Measurements from ENCODE around the gene MAPK12. TPM values are rescaled to one million over a fixed set of nuclear protein-coding genes. Genes with fewer than 3 reads are reported as not detected.

MAPK12 gene
- total and polyA plus RNA-seq, 2 donors (not counting 1 experiment from before 2014, with no cell fraction given): 6.5 to 7.8 TPM

- Histone ChIP-seq H4K20me1 (ENCODE audit: control insufficient read depth, insufficient read depth, low read length, poor library complexity, severe bottlenecking) (peaks cover 11% of the 10 kb centered on the region), H3K4me3 (ENCODE audit: control extremely low read depth in 1 of 5, extremely low read depth in 1 of 5, insufficient read depth in 1 of 5, low read depth in 2 of 5, low read length in 4 of 5) (no peak overlapping the region), H3K27me3 (replicated peaks in 1 of 4; ENCODE audit: control extremely low read depth in 1 of 4, control insufficient read depth in 3 of 4, insufficient read depth in 4 of 4, low read length in 3 of 4) (peaks cover 0 to 23% (median 9%) of the 10 kb centered on the region in 4 experiments), H3K36me3 (replicated peaks in 1 of 2; ENCODE audit: control extremely low read depth in 1 of 2, control insufficient read depth in 1 of 2, extremely low read depth in 1 of 2, insufficient read depth in 2 of 2, low read length in 1 of 2) (no peaks in the 10 kb centered on the region), H3K27ac (ENCODE audit: low read length in 2 of 2) (no peak overlapping the region), H3K79me2 (ENCODE audit: control insufficient read depth, insufficient read depth, low read length) (no peaks in the 10 kb centered on the region), H3K4me1 (ENCODE audit: control insufficient read depth in 2 of 2, insufficient read depth in 2 of 2, low read length in 2 of 2) (peaks cover 23 to 31% of the 10 kb centered on the region in 2 donors), H2AFZ (ENCODE audit: insufficient read depth, low read depth, low read length, poor library complexity, severe bottlenecking) (no peak overlapping the region), H3K4me2 (replicated peaks; ENCODE audit: low read depth, low read length, poor library complexity, severe bottlenecking) (peak overlapping the region; percentile 58), H3K9ac (ENCODE audit: low read length) (no peak overlapping the region), H3K9me3 (ENCODE audit: control extremely low read depth in 1 of 3, control insufficient read depth in 2 of 3, insufficient read depth in 1 of 3, low read length in 2 of 3) (no peaks in the 10 kb centered on the region)
- WGBS (ENCODE audit: insufficient coverage): 77% methylated on average over 8 of the region's 9 CpGs
- no peak for DNase-seq
- peaks cover 19% of the 10 kb centered on the region for H3K4me1 Mint-ChIP-seq
- H3K27ac Mint-ChIP-seq: no peak overlapping the region
- no peaks in the 10 kb centered on the region for H3K9me3 Mint-ChIP-seq (ENCODE audit: insufficient read depth)
- ChIA-PET POLR2A (interaction anchor here (1.1 kb wide), 1 partner anchor 17 kb away, joined by 3 read pairs; no protein-coding TSS in a partner anchor), CTCF (interaction anchor here (0.7 to 1.2 kb wide), 2 partner anchors 26 to 58 kb away, joined by 3 read pairs; partner anchors contain the start of gene DENND6B)
- no peak for ATAC-seq (ENCODE audit: low read depth)
- peak overlapping the region; percentile 53 for H3K4me3 Mint-ChIP-seq
- H3K27me3 Mint-ChIP-seq: no peaks in the 10 kb centered on the region
- TF ChIP-seq EZH2 (IDR thresholded peaks at IDR 0.05; ENCODE audit: borderline replicate concordance, insufficient read depth, low read depth, low read length, poor library complexity, severe bottlenecking): no peak
- TF ChIP-seq CTCF (IDR thresholded peaks at IDR 0.05): no peak
- intact Hi-C loops (cut with micrococcal nuclease): no loop called here
These were observed 7.2 kb upstream of the MAPK12 start for GRCh38 chr22:50268655-50269113.

GRCh38 chr22:50267591-50268390 lies 6.3 kb upstream of the MAPK12 start:
- no peak overlapping the region for H2AFZ ChIP-seq (ENCODE audit: insufficient read depth, low read depth, low read length, poor library complexity, severe bottlenecking)
- CTCF ChIA-PET: interaction anchor here (1.2 kb wide), 2 partner anchors 23 to 59 kb away, joined by 3 to 4 read pairs; partner anchors contain the start of genes DENND6B and TUBGCP6
- peaks cover 0 to 32% (median 9%) of the 10 kb centered on the region in 4 experiments for H3K27me3 ChIP-seq (replicated peaks in 1 of 4; ENCODE audit: control extremely low read depth in 1 of 4, control insufficient read depth in 3 of 4, insufficient read depth in 4 of 4, low read length in 3 of 4)
- Mint-ChIP-seq H3K27ac (no peak overlapping the region), H3K9me3 (ENCODE audit: insufficient read depth) (no peaks in the 10 kb centered on the region), H3K27me3 (no peaks in the 10 kb centered on the region), H3K4me1 (peaks cover 21% of the 10 kb centered on the region), H3K4me3 (peak overlapping the region; percentile 53)
- no peak overlapping the region for H3K27ac ChIP-seq (ENCODE audit: low read length in 2 of 2)
- no peak overlapping the region for H3K4me3 ChIP-seq (ENCODE audit: control extremely low read depth in 1 of 5, extremely low read depth in 1 of 5, insufficient read depth in 1 of 5, low read depth in 2 of 5, low read length in 4 of 5)
- H3K9ac ChIP-seq (ENCODE audit: low read length): no peak overlapping the region
- H4K20me1 ChIP-seq (ENCODE audit: control insufficient read depth, insufficient read depth, low read length, poor library complexity, severe bottlenecking): peaks cover 11% of the 10 kb centered on the region
- peak overlapping the region; percentile 58 for H3K4me2 ChIP-seq (replicated peaks; ENCODE audit: low read depth, low read length, poor library complexity, severe bottlenecking)
- intact Hi-C loops (cut with micrococcal nuclease): no loop called here
- 25% methylated on average over 68 of the region's 75 CpGs for WGBS (ENCODE audit: insufficient coverage)
- DNase-seq: peak; percentile 65
- no peak for ATAC-seq (ENCODE audit: low read depth)
- H3K4me1 ChIP-seq (ENCODE audit: control insufficient read depth in 2 of 2, insufficient read depth in 2 of 2, low read length in 2 of 2): peaks cover 25 to 36% of the 10 kb centered on the region in 2 donors
- no peaks in the 10 kb centered on the region for H3K9me3 ChIP-seq (ENCODE audit: control extremely low read depth in 1 of 3, control insufficient read depth in 2 of 3, insufficient read depth in 1 of 3, low read length in 2 of 3)
- H3K79me2 ChIP-seq (ENCODE audit: control insufficient read depth, insufficient read depth, low read length): no peaks in the 10 kb centered on the region
- POLR2A ChIA-PET: interaction anchor here (0.5 to 0.7 kb wide), 2 partner anchors 15 to 296 kb away, joined by 3 to 4 read pairs; no protein-coding TSS in a partner anchor
- H3K36me3 ChIP-seq (replicated peaks in 1 of 2; ENCODE audit: control extremely low read depth in 1 of 2, control insufficient read depth in 1 of 2, extremely low read depth in 1 of 2, insufficient read depth in 2 of 2, low read length in 1 of 2): no peaks in the 10 kb centered on the region
- TF ChIP-seq EZH2 (IDR thresholded peaks at IDR 0.05; ENCODE audit: borderline replicate concordance, insufficient read depth, low read depth, low read length, poor library complexity, severe bottlenecking) (no peak), CTCF (IDR thresholded peaks at IDR 0.05) (no peak)

Measured in B cell (primary cell).